Activated B cell treated with CpG ODN at 0.5 μM for 24 hours (primary cell): ENCODE data around the gene ZNF273. TPM values are rescaled to one million over a fixed set of nuclear protein-coding genes. Genes with fewer than 3 reads are reported as not detected.
A peak's percentile ranks its signal among the peaks of the same experiment; 100 is the strongest.
"Not testable (repeated sequence)": the region's sequence is repeated elsewhere in the genome, so short reads cannot be mapped to it uniquely, and the experiment has no call there.

Source experiments
- ATAC-seq: fragments of 200-7000 bp; cut with Tn5 transposase; one replicate; pipeline ENCODE4 v1.10.0; 2021; ENCODE audit warnings: low read depth, mild to moderate bottlenecking, moderate library complexity
- CTCF ChIA-PET: fragments of 350-600 bp; sonication (Branson Sonifier 250); formaldehyde crosslinking; loops from one replicate; lab custom pipeline; 2021; ENCODE audit warnings: antibody characterized with exemption; lab: Charles Lee
- POLR2A ChIA-PET: fragments of 350-600 bp; sonication (Branson Sonifier 250); formaldehyde crosslinking; loops from one replicate; lab custom pipeline; 2021; ENCODE audit warnings: antibody characterized with exemption; lab: Charles Lee
- DNase-seq: peaks from one replicate; pipeline ENCODE4 v3.0.0; 2022
- H3K27ac Mint-ChIP-seq: one replicate; pipeline ENCODE4 v1.8.0; 2020; ENCODE audit warnings: mixed read lengths
- H3K27me3 Mint-ChIP-seq: one replicate; pipeline ENCODE4 v1.8.0; 2021; ENCODE audit warnings: mixed read lengths
- H3K36me3 Mint-ChIP-seq: one replicate; pipeline ENCODE4 v1.8.0; 2021; ENCODE audit warnings: low read depth, mixed read lengths
- H3K4me1 Mint-ChIP-seq: one replicate; pipeline ENCODE4 v1.8.0; 2021; ENCODE audit warnings: mixed read lengths
- H3K4me3 Mint-ChIP-seq: one replicate; pipeline ENCODE4 v1.8.0; 2020; ENCODE audit warnings: mild to moderate bottlenecking, mixed read lengths
- H3K9me3 Mint-ChIP-seq: one replicate; pipeline ENCODE4 v1.8.0; 2020; ENCODE audit warnings: mixed read lengths
- intact Hi-C: fragments of 100-400 bp; cut with micrococcal nuclease; formaldehyde crosslinking; loops from one replicate; pipeline ENCODE4 v1.15.1; 2024
- total RNA-seq: library from RNA; stranded (reverse); gene quantifications from 2 replicates; pipeline ENCODE4 v1.2.3, GENCODE V29; 2022
- TF ChIP-seq, protein P1 (sequence below): fragments of 200-600 bp; IDR thresholded peaks from one replicate; pipeline ENCODE4 v1.8.0; 2022; ENCODE audit warnings: antibody characterized with exemption, mild to moderate bottlenecking

The ZNF273 gene
- total RNA-seq, 1 donor from 2014 or later: 12.3 TPM

DNA sequence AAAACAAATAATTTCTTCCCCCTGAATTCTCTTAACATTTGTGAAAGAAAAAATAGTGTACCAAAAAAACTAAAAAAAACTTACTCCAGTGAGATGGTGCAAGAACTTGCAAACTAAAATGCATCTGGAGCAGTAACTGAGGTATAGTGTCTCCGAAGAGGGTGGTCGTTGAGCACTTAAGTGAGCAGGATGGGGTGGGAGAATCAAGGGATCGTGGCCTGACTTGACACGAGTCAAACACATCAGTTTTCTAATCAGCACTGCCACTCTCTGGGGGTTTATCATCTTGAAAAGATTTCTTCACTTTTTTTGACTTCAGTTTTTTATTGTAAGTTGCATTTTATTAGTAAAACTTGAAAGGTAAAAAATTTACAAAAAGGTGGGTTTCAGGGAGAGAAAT is 2.5 kb downstream of the ZNF273 start:
- ChIA-PET POLR2A (interaction anchor here (0.6 kb wide), 2 partner anchors 101 to 171 kb away, joined by 3 read pairs; partner anchors contain the start of gene ERV3-1), CTCF (no interaction called here)
- ATAC-seq: no peak
- no peak overlapping the region for H3K27ac Mint-ChIP-seq
- no peaks in the 10 kb centered on the region for H3K27me3 Mint-ChIP-seq
- H3K36me3 Mint-ChIP-seq: peaks cover 17% of the 10 kb centered on the region
- peaks cover 73% of the 10 kb centered on the region for H3K4me1 Mint-ChIP-seq
- no peak for DNase-seq
- no peaks in the 10 kb centered on the region for H3K9me3 Mint-ChIP-seq
- intact Hi-C loops: no loop called here
- TF ChIP-seq, protein P1, sequence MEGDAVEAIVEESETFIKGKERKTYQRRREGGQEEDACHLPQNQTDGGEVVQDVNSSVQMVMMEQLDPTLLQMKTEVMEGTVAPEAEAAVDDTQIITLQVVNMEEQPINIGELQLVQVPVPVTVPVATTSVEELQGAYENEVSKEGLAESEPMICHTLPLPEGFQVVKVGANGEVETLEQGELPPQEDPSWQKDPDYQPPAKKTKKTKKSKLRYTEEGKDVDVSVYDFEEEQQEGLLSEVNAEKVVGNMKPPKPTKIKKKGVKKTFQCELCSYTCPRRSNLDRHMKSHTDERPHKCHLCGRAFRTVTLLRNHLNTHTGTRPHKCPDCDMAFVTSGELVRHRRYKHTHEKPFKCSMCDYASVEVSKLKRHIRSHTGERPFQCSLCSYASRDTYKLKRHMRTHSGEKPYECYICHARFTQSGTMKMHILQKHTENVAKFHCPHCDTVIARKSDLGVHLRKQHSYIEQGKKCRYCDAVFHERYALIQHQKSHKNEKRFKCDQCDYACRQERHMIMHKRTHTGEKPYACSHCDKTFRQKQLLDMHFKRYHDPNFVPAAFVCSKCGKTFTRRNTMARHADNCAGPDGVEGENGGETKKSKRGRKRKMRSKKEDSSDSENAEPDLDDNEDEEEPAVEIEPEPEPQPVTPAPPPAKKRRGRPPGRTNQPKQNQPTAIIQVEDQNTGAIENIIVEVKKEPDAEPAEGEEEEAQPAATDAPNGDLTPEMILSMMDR: no peak
- peak overlapping the region; percentile 8 for H3K4me3 Mint-ChIP-seq

DNA sequence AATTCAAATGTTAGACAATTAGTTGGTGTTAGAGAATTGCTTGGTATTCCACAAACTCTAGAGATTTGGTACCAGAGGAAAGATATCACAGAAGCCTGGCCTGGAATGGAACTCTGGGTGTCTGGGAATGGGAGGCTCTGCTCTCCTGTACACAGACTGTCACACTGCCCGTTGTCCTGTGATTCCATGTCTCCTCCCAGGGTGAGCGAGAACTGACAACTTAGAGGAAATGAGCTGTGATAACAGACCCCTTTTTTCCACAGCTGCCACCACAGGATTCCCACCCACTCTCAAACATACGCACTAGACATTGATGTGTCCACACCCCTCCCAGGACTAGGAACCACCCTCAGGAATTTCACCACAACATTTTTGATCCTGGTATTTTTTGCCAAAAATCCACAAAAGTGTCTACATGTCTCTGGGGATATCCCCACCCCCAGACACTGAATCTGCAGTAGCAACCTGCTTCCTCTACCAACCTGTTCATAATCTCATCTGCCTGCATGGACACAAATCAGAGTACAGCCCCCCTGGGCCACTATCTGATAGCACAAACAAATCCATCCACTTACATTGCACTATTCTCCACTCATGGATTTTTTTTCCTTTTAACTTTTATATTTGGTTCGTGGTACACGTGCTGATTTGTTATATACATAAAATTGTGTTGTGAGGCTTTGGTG is 4.7 kb downstream of the ZNF273 start:
- ATAC-seq (no peak), DNase-seq (no peak)
- TF ChIP-seq, protein P1: no peak
- Mint-ChIP-seq H3K4me1 (peaks cover 72% of the 10 kb centered on the region), H3K4me3 (no peak overlapping the region), H3K9me3 (no peaks in the 10 kb centered on the region), H3K27ac (peak overlapping the region; percentile 53), H3K36me3 (peaks cover 26% of the 10 kb centered on the region), H3K27me3 (no peaks in the 10 kb centered on the region)
- CTCF ChIA-PET: no interaction called here
- POLR2A ChIA-PET: interaction anchor here (0.9 kb wide), 1 partner anchor 99 kb away, joined by 3 read pairs; the partner anchor contains the start of gene ERV3-1
- intact Hi-C loops: no loop called here

DNA sequence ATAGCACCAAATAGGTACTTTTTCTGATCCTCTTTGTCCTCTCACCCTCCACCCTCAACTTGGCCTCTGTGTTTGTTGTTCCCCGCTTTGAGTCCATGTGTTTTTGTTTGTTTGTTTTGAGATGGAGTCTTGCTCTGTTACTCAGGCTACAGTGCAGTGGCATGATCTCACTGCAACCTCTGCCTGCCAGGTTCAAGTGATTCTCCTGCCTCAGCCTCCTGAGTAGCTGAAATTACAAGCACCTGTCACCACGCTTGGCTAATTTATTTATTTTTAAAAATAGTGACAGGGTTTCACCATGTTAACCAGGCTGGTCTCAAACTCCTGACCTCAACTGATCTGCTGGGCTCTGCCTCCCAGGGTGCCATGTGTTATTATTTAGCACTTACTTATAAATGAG is 5.3 kb downstream of the ZNF273 start:
- H3K27me3 Mint-ChIP-seq: no peaks in the 10 kb centered on the region
- intact Hi-C loops: no loop called here
- H3K9me3 Mint-ChIP-seq: no peaks in the 10 kb centered on the region
- H3K27ac Mint-ChIP-seq: peak overlapping the region; percentile 13
- no peak overlapping the region for H3K4me3 Mint-ChIP-seq
- H3K4me1 Mint-ChIP-seq: peaks cover 67% of the 10 kb centered on the region
- DNase-seq: no peak
- ChIA-PET CTCF (no interaction called here), POLR2A (interaction anchor here (0.9 kb wide), 1 partner anchor 98 kb away, joined by 3 read pairs; the partner anchor contains the start of gene ERV3-1)
- TF ChIP-seq, protein P1: no peak
- H3K36me3 Mint-ChIP-seq: peaks cover 25% of the 10 kb centered on the region
- no peak for ATAC-seq

DNA sequence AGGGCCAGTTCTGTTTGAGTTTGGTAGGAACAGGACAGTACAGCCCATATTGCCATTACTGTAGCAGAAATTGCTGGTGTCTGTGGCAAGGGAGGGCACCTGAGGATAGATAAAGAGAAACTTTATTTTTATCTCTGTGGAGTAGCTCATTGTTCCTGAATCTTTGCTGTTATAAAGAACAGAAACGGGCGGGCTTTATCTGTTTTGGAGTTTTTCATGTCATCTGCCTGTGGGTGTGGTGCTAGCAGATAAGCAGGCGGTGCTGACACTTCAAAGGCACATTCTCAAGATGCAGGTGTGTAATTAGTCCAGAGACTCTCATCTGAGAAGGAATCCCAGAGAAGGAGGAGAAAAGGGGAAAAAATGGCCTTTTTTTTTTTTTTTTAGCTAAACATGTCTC is 11.5 kb downstream of the ZNF273 start:
- ChIA-PET CTCF (no interaction called here), POLR2A (no interaction called here)
- ATAC-seq: no peak
- H3K27me3 Mint-ChIP-seq: no peaks in the 10 kb centered on the region
- no peak for DNase-seq
- peaks cover 67% of the 10 kb centered on the region for H3K36me3 Mint-ChIP-seq
- no peak overlapping the region for H3K27ac Mint-ChIP-seq
- peaks cover 23% of the 10 kb centered on the region for H3K4me1 Mint-ChIP-seq
- H3K9me3 Mint-ChIP-seq: peaks cover 4% of the 10 kb centered on the region
- intact Hi-C loops: no loop called here
- H3K4me3 Mint-ChIP-seq: no peak overlapping the region
- TF ChIP-seq, protein P1: no peak

DNA sequence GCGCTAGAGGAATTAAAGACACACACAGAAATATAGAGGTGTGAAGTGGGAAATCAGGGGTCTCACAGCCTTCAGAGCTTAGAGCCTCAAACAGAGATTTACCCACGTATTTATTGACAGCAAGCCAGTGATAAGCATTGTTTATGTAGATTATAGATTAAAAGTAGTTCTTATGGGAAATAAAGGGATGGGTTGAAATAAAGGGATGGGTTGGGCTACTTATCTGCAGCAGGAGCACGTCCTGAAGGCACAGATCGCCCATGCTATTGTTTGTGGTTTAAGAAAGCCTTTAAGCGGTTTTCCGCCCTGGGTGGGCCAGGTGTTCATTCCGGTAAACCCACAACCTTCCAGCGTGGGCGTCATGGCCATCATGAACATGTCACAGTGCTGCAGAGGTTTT is 12.2 kb downstream of the ZNF273 start:
- POLR2A ChIA-PET, ATAC-seq, H3K9me3 Mint-ChIP-seq, intact Hi-C loops, H3K27ac Mint-ChIP-seq, CTCF ChIA-PET, H3K4me3 Mint-ChIP-seq, H3K27me3 Mint-ChIP-seq, DNase-seq: not testable (repeated sequence)
- Mint-ChIP-seq H3K36me3 (peaks cover 67% of the 10 kb centered on the region), H3K4me1 (peaks cover 16% of the 10 kb centered on the region)

DNA sequence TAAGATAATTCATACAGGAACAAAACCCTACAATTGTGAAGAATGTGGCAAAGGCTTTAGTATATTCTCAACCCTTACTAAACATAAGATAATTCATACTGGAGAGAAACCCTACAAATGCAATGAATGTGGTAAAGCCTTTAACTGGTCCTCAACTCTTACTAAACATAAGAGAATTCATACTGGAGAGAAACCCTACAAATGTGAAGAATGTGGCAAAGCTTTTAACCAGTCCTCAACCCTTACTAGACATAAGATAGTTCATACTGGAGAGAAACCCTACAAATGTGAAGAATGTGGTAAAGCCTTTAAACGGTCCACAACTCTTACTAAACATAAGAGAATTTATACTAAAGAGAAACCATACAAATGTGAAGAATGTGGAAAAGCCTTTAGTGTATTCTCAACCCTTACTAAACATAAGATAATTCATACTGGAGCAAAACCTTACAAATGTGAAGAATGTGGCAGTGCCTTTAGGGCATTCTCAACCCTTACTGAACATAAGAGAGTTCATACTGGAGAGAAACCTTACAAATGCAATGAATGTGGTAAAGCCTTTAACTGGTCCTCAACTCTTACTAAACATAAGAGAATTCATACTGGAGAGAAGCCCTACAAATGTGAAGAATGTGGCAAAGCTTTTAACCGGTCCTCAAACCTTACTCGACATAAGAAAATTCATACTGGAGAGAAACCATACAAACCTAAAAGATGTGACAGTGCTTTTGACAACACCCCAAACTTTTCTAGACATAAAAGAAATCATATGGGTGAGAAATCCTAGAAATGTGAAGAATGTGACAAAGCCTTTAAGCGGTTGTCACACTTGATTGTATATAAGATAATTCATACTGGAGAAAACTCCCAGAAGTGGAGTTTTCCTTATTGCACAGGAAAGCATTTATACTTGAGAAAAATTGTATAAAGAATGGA is 25.4 kb downstream of the ZNF273 start:
- not testable (repeated sequence) for H3K4me3 Mint-ChIP-seq, H3K27ac Mint-ChIP-seq, H3K27me3 Mint-ChIP-seq

More for the DNA sequence above, 25.4 kb downstream of the ZNF273 start:
- DNase-seq, POLR2A ChIA-PET, intact Hi-C loops, H3K4me1 Mint-ChIP-seq, ATAC-seq, CTCF ChIA-PET: not testable (repeated sequence)
- peaks cover 40% of the 10 kb centered on the region for H3K9me3 Mint-ChIP-seq
- peaks cover 69% of the 10 kb centered on the region for H3K36me3 Mint-ChIP-seq
